Vagina (tissue), 2 donors: ENCODE measurements around the gene CCSER1.

ENCODE experiments used
- POLR2AphosphoS5 ChIP-seq, 2 donors: sonication (generic); formaldehyde crosslinking; IDR thresholded peaks; one replicate each; pipeline ENCODE4 v1.9.0; 2017; ENCODE audit warnings: antibody characterized with exemption in 2 of 2, mild to moderate bottlenecking in 2 of 2, low read depth in 1 of 2; ENCODE audit not compliant: insufficient read depth in 1 of 2
- TF ChIP-seq, protein P1 (sequence below), 3 experiments: fragments of 450-650 bp in 2 of 3; fragments of 200-600 bp in 1 of 3; sonication (generic) in 1 of 3; IDR thresholded peaks; one replicate each; pipeline ENCODE4 v1.5.1; 2017 to 2019; ENCODE audit warnings: antibody characterized with exemption in 3 of 3, mild to moderate bottlenecking in 2 of 3, moderate library complexity in 2 of 3

DNA sequence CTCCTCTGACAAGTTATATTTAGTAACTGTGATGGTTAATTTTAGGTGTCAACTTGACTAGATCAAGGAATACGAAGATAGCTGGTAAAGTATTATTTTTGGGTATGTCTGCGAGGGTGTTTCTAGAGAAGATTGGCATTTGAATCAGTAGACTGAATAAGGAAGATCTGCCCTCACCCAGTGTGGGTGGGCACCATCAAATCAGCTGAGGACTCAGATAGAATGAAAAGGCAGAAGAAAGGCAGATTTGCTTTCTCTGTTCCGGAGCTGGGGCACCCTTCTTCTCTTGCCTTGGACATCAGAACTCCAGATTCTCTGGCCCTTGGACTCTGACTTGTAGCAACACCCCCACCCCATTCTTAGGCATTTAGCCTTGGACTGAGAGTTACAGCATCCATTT lies 981.6 kb downstream of the CCSER1 start:
- TF ChIP-seq, protein P1, sequence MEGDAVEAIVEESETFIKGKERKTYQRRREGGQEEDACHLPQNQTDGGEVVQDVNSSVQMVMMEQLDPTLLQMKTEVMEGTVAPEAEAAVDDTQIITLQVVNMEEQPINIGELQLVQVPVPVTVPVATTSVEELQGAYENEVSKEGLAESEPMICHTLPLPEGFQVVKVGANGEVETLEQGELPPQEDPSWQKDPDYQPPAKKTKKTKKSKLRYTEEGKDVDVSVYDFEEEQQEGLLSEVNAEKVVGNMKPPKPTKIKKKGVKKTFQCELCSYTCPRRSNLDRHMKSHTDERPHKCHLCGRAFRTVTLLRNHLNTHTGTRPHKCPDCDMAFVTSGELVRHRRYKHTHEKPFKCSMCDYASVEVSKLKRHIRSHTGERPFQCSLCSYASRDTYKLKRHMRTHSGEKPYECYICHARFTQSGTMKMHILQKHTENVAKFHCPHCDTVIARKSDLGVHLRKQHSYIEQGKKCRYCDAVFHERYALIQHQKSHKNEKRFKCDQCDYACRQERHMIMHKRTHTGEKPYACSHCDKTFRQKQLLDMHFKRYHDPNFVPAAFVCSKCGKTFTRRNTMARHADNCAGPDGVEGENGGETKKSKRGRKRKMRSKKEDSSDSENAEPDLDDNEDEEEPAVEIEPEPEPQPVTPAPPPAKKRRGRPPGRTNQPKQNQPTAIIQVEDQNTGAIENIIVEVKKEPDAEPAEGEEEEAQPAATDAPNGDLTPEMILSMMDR (IDR thresholded peaks at IDR 0.05), result no peak
- TF ChIP-seq POLR2AphosphoS5 (IDR thresholded peaks at IDR 0.05; ENCODE audit: insufficient read depth in 1 of 2, low read depth in 1 of 2), result no peak
